HG02884 (cell line): ENCODE data around the gene SPACDR.

ENCODE experiments used
- ATAC-seq: cut with Tn5 transposase; IDR thresholded peaks from one replicate; pipeline ENCODE4 v1.9.1; 2021; ENCODE audit warnings: mild to moderate bottlenecking, moderate library complexity; ENCODE audit not compliant: unreplicated experiment

The SPACDR gene

GRCh38 chr7:100486111-100486636, 22.1 kb upstream of the SPACDR start:
- no peak for ATAC-seq

GRCh38 chr7:100485471-100485876, 21.4 kb upstream of the SPACDR start:
- ATAC-seq = no peak

- ATAC-seq = no peak
These were observed 20.6 kb upstream of the SPACDR start for GRCh38 chr7:100484673-100485045.

GRCh38 chr7:100483722-100484672, 19.9 kb upstream of the SPACDR start, which contains the start of gene NYAP1:
NYAP1 (plus strand) TSS chr7:100483927; CDS start chr7:100485312, 1,385 bp downstream.
- ATAC-seq = peak; percentile 5

- ATAC-seq = peak; percentile 43
These were observed 19.1 kb upstream of the SPACDR start for GRCh38 chr7:100483090-100483721.

GRCh38 chr7:100482728-100483089, 18.6 kb upstream of the SPACDR start:
- no peak for ATAC-seq

GRCh38 chr7:100481466-100481865, 17.4 kb upstream of the SPACDR start:
- ATAC-seq = no peak

GRCh38 chr7:100478958-100479660, 15.0 kb upstream of the SPACDR start, which contains the start of gene TSC22D4:
TSC22D4 (minus strand) TSS chr7:100479214; CDS start chr7:100478038, 1,176 bp downstream.
- ATAC-seq = peak; percentile 55

GRCh38 chr7:100477871-100478267, 13.8 kb upstream of the SPACDR start:
- no peak for ATAC-seq

- no peak for ATAC-seq
These were observed 13.1 kb upstream of the SPACDR start for GRCh38 chr7:100476903-100477870.

GRCh38 chr7:100476101-100476780, 12.2 kb upstream of the SPACDR start:
- ATAC-seq = no peak

GRCh38 chr7:100475549-100475948, 11.5 kb upstream of the SPACDR start:
- no peak for ATAC-seq

- no peak for ATAC-seq
These were observed 8.9 kb upstream of the SPACDR start for GRCh38 chr7:100472854-100473499.

GRCh38 chr7:100472121-100472851, 8.2 kb upstream of the SPACDR start:
- no peak for ATAC-seq

- no peak for ATAC-seq
These were observed 7.0 kb upstream of the SPACDR start for GRCh38 chr7:100471021-100471420.

GRCh38 chr7:100469227-100470044, 5.4 kb upstream of the SPACDR start:
- ATAC-seq = no peak

- no peak for ATAC-seq
These were observed 3.7 kb upstream of the SPACDR start for GRCh38 chr7:100467638-100468373.
